ENCODE results near the gene PNCK. TPM values are rescaled to one million over a fixed set of nuclear protein-coding genes. Genes with fewer than 3 reads are reported as not detected.
"Not testable (repeated sequence)": the region's sequence is repeated elsewhere in the genome, so short reads cannot be mapped to it uniquely, and the experiment has no call there.

The PNCK gene
- total and polyA plus RNA-seq, 7 donors = 4.6 to 135 (median 49.6) TPM; not detected in 2

DNA sequence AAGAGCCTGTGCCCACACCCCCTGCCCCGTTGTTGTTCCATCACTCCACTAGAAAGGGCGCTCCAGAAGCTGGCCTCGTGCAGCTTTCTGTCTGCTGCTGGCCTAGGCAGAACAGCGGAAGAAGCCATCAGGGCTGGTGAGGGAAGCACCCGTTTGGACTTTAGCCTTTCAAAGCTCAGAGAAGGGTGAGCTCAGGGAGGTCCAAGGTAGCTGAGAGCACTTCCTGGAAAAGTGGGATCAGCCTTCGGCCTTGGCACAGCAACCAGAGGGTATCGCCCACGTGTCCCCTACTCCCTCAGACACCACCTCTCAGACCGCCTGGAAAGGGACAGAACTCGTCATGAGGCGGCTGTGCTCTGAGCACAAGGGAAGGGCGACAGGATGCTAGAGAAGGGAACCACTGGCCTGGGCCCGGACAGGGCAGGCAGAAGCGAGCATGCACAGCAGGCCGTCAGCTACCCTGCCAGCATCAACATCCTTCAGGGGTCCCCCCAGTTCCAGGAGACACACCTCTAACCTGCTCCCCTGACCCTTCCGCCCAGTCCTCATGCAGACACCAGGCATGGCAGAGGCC is 25.7 kb upstream of the PNCK start:
- H3K27me3 ChIP-seq; H3K4me3 ChIP-seq; intact Hi-C loops (cut with DNase I); DNase-seq; H3K9me3 ChIP-seq; H3K36me3 ChIP-seq: not testable (repeated sequence)
- H3K27ac ChIP-seq = peak overlapping the region in 3 of 4 donors; percentile 76 to 81 (median 78)
- peak in 1 of 4 donors; percentile 3 for TF ChIP-seq POLR2AphosphoS5 (IDR thresholded peaks at IDR 0.05)
- peaks cover 0 to 48% (median 26%) of the 10 kb centered on the region in 4 donors for H3K4me1 ChIP-seq
- WGBS, 2 donors = 26 to 76% methylated on average over 16 of the region's 16 CpGs

DNA sequence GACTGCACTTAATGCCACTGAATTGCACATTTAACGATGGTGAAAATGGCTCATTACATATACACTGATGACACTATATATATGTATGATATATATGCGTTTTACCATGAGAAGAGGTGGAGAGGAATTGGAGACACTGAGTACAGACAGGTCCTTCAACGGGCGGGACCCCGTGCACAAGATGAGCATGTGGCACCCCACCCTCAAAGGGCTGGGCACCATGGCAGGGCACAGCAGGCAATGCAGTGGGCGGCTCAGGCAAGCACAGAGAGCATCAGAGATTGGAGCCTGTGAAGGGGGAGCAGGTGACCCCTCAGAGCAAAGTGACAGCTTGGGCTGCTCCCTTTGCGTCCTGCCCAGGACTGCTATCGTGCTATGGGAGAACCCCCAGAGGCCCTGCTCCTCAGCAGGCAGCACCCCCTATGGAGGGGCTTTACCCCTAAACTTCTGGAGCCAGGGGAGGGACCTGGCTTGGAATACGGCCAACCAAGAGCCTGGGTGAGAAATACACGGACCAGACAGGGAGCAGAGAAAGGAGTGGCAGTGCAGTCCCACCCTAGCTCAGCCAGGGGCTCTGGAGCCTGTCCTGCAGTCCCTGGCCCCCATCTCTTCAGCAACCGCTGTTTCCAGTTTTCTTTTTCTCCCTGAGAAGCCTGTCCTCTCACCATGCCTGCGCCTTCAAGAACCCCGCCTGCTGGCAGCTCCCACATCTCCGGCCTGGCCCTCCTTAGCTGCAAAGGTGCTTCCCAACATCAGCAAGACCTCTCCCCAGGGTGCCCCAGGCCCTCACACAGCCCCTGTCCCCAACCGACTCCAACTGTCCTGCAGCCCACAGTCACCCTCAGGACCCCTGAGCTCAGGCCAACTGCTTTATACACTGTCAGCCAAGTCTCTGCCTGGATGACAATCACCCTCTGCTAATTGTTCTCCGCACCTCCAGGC is 24.6 kb upstream of the PNCK start:
- 83 to 89% methylated on average over 14 to 15 of the region's 16 CpGs for WGBS, 2 donors
- H3K36me3 ChIP-seq = peaks cover 0 to 10% (median 0%) of the 10 kb centered on the region in 4 donors

DNA sequence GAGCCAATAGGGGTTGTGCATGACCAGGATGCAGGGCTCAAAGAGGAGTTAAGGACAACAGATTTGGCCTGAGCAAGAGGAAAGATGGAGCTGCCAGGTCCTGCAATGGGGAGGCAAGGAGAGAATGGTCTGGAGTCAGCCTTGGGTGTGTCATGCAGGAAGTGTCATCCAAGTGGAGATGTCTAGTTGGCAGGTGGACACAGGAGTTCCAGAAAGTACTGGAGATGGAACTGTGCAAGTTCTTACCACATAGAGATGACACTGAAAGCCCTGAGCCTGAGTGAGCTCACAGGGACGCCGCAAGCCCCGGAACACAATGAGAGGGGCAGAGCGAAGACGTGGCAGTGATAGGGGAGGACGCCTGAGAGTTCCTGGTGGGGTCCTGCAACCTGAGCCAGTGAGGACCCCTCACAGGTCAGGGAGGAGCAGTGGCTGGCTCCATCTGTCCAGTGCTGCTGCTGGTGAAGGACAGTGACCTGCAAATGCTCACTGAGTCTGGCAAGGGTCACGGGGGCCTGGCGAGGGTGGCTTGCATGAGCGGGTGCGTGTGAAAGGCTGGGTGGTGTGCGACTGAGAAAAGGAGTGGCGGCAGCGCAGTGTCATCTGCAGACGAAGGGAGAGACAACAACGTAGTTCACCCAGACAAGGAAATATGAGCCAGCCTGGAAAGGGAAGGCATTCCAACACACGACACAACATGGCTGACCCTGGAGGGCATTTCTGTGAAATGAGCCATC is 23.5 kb upstream of the PNCK start:
- intact Hi-C loops (cut with DNase I); DNase-seq; H3K9me3 ChIP-seq; H3K36me3 ChIP-seq; H3K4me3 ChIP-seq; H3K27me3 ChIP-seq; H3K27ac ChIP-seq: not testable (repeated sequence)
- peaks cover 0 to 47% (median 16%) of the 10 kb centered on the region in 4 donors for H3K4me1 ChIP-seq
- WGBS, 2 donors = 95% methylated on average over 16 of the region's 16 CpGs

More for the DNA sequence above, 24.6 kb upstream of the PNCK start:
- H3K27ac ChIP-seq = peak overlapping the region in 2 of 4 donors; percentile 76 to 81
- H3K27me3 ChIP-seq = no peaks in the 10 kb centered on the region
- DNase-seq = no peak
- no peak overlapping the region for H3K4me3 ChIP-seq
- intact Hi-C loops (cut with DNase I) = no loop called here
- peaks cover 0 to 47% (median 21%) of the 10 kb centered on the region in 4 donors for H3K4me1 ChIP-seq
- no peaks in the 10 kb centered on the region for H3K9me3 ChIP-seq
- TF ChIP-seq, protein P1, sequence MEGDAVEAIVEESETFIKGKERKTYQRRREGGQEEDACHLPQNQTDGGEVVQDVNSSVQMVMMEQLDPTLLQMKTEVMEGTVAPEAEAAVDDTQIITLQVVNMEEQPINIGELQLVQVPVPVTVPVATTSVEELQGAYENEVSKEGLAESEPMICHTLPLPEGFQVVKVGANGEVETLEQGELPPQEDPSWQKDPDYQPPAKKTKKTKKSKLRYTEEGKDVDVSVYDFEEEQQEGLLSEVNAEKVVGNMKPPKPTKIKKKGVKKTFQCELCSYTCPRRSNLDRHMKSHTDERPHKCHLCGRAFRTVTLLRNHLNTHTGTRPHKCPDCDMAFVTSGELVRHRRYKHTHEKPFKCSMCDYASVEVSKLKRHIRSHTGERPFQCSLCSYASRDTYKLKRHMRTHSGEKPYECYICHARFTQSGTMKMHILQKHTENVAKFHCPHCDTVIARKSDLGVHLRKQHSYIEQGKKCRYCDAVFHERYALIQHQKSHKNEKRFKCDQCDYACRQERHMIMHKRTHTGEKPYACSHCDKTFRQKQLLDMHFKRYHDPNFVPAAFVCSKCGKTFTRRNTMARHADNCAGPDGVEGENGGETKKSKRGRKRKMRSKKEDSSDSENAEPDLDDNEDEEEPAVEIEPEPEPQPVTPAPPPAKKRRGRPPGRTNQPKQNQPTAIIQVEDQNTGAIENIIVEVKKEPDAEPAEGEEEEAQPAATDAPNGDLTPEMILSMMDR (IDR thresholded peaks at IDR 0.05) = no peak
- TF ChIP-seq EP300 (IDR thresholded peaks at IDR 0.05) (no peak), POLR2AphosphoS5 (IDR thresholded peaks at IDR 0.05) (no peak), POLR2A (IDR thresholded peaks at IDR 0.05) (no peak)

DNA sequence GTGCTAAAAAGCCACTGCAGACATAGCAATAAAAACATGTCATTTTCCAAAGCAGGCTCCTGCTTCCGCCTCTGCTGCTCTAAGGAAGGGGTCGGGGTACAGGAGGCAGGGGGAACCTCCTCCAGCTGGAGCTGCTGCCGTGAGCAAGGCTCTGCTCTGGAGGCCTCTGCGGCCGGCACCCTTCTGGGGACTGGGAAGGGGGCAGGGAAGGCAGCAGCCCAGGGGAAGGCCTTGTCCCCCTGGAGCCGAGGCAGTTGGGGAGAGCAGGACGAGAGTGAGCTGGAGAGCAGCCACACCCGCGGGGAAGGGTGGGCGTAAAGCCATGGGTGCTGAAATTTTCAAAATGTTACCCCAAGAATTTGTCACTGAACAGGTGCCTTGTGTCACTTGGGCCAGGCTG is 22.9 kb upstream of the PNCK start:
- H3K27ac ChIP-seq; DNase-seq; H3K9me3 ChIP-seq; H3K4me3 ChIP-seq; H3K27me3 ChIP-seq; intact Hi-C loops (cut with DNase I): not testable (repeated sequence)
- Histone ChIP-seq H3K4me1 (peaks cover 0 to 49% (median 16%) of the 10 kb centered on the region in 4 donors), H3K36me3 (peaks cover 0 to 11% (median 0%) of the 10 kb centered on the region in 4 donors)
- WGBS, 2 donors = 90 to 92% methylated on average over 10 of the region's 10 CpGs

DNA sequence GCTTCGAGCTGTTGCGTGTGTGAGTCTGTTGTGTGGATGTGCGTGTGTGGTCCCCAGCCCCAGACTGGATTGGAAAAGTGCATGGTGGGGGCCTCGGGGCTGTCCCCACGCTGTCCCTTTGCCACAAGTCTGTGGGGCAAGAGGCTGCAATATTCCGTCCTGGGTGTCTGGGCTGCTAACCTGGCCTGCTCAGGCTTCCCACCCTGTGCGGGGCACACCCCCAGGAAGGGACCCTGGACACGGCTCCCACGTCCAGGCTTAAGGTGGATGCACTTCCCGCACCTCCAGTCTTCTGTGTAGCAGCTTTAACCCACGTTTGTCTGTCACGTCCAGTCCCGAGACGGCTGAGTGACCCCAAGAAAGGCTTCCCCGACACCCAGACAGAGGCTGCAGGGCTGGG is 22.5 kb upstream of the PNCK start:
- Histone ChIP-seq H3K36me3 (peaks cover 0 to 14% (median 0%) of the 10 kb centered on the region in 4 donors), H3K4me3 (no peak overlapping the region), H3K27me3 (no peaks in the 10 kb centered on the region), H3K4me1 (peaks cover 0 to 49% (median 15%) of the 10 kb centered on the region in 4 donors), H3K9me3 (no peaks in the 10 kb centered on the region), H3K27ac (no peak overlapping the region)
- intact Hi-C loops (cut with DNase I) = no loop called here
- TF ChIP-seq POLR2A (IDR thresholded peaks at IDR 0.05) = no peak
- no peak for TF ChIP-seq EP300 (IDR thresholded peaks at IDR 0.05)
- TF ChIP-seq, protein P1 (IDR thresholded peaks at IDR 0.05) = no peak
- TF ChIP-seq POLR2AphosphoS5 (IDR thresholded peaks at IDR 0.05) = no peak
- 91 to 92% methylated on average over 15 of the region's 15 CpGs for WGBS, 2 donors
- DNase-seq = no peak

All from sigmoid colon (tissue), 7 donors.